Lower lobe of right lung (tissue), 2 donors: ENCODE results near the gene PTPRN2. TPM values are rescaled to one million over a fixed set of nuclear protein-coding genes. Genes with fewer than 3 reads are reported as not detected.

Experiments
- ATAC-seq, 2 donors: fragments of 200-7000 bp; cut with Tn5 transposase; one replicate each; pipeline ENCODE4 v1.9.1; 2020 to 2022; ENCODE audit warnings: mild to moderate bottlenecking in 2 of 2, moderate library complexity in 2 of 2
- DNase-seq: peaks from one replicate; pipeline ENCODE4 v3.0.0-alpha.2; 2020
- H3K27ac ChIP-seq: fragments of 200-600 bp; one replicate; pipeline ENCODE4 v1.8.0; 2022
- H3K27me3 ChIP-seq: fragments of 200-600 bp; one replicate; pipeline ENCODE4 v1.8.0; 2022; ENCODE audit warnings: low read depth
- H3K36me3 ChIP-seq: fragments of 200-600 bp; one replicate; pipeline ENCODE4 v1.8.0; 2022; ENCODE audit warnings: mild to moderate bottlenecking
- H3K4me1 ChIP-seq: fragments of 200-600 bp; one replicate; pipeline ENCODE4 v1.8.0; 2022
- H3K4me3 ChIP-seq: fragments of 200-600 bp; one replicate; pipeline ENCODE4 v1.8.0; 2022; ENCODE audit warnings: mild to moderate bottlenecking
- H3K9me3 ChIP-seq: fragments of 200-600 bp; one replicate; pipeline ENCODE4 v1.8.0; 2022
- CTCF ChIP-seq: fragments of 200-600 bp; IDR thresholded peaks from one replicate; pipeline ENCODE4 v1.8.0; 2022; ENCODE audit warnings: antibody characterized with exemption, mild to moderate bottlenecking
- intact Hi-C: fragments of 100-400 bp; cut with DNase I; formaldehyde crosslinking; loops from one replicate; pipeline ENCODE4 v1.11.0; 2022
- total RNA-seq: library from RNA; stranded (reverse); fragmentation: NEBNext Ultra II Directional; extraction: Animal tissue kit (Norgen Biotek cat#: 25700); gene quantifications from one replicate; pipeline ENCODE4 v1.2.1, GENCODE V29; 2021
- donor health status: DM: no; HTN: yes; CAD: no; lungs with severe emphysema.

Gene PTPRN2
- total RNA-seq, 1 donor from 2014 or later, result 6.8 TPM

GRCh38 chr7:157675427-157675927 is 912.1 kb downstream of the PTPRN2 start:
- Histone ChIP-seq H3K4me3 (no peak overlapping the region), H3K9me3 (no peaks in the 10 kb centered on the region), H3K27ac (no peak overlapping the region), H3K27me3 (peaks cover 45% of the 10 kb centered on the region), H3K4me1 (no peaks in the 10 kb centered on the region), H3K36me3 (no peaks in the 10 kb centered on the region)
- TF ChIP-seq CTCF, result no peak
- no peak for DNase-seq
- ATAC-seq, result no peak
- intact Hi-C loops, result no loop called here

DNA sequence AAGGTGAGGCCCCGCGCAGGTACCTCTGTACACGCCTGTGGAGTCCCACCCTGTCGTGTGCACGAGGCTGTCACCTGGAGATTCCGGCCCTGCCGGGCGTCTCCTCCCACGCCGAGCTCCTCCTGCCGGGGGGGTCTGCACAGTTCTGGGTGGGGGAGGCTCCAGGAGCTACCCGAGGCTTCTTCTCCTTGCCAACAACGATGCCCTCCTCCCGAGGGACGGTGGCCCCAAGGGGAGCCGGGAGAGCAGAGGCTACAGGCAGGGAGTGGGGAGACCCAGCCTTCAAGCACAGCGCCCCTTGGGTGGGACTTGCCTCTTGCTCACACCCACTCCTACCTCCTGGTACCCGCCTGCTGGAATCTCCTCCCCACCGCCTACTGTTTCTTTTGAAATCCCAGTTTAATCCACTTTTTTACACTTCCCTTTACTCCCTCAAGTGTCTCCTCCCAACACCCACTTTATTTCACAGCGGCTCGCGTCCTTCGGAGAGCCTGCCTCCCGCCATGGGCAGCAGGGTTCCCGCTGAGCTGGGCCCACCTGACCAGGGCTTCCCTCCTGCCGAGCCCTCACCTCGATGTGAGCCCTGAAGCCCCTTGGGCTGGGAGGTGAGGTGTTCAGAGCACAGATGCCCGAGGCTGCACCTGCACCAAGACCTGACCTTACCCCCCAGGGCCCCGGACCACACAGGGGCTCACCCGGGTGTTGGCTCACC is 912.8 kb downstream of the PTPRN2 start:
- no peaks in the 10 kb centered on the region for H3K36me3 ChIP-seq
- TF ChIP-seq CTCF, result no peak
- H3K4me3 ChIP-seq, result no peak overlapping the region
- H3K4me1 ChIP-seq, result no peaks in the 10 kb centered on the region
- no peak for ATAC-seq
- peaks cover 47% of the 10 kb centered on the region for H3K27me3 ChIP-seq
- DNase-seq, result no peak
- H3K27ac ChIP-seq, result no peak overlapping the region
- no peaks in the 10 kb centered on the region for H3K9me3 ChIP-seq
- intact Hi-C loops, result no loop called here

DNA sequence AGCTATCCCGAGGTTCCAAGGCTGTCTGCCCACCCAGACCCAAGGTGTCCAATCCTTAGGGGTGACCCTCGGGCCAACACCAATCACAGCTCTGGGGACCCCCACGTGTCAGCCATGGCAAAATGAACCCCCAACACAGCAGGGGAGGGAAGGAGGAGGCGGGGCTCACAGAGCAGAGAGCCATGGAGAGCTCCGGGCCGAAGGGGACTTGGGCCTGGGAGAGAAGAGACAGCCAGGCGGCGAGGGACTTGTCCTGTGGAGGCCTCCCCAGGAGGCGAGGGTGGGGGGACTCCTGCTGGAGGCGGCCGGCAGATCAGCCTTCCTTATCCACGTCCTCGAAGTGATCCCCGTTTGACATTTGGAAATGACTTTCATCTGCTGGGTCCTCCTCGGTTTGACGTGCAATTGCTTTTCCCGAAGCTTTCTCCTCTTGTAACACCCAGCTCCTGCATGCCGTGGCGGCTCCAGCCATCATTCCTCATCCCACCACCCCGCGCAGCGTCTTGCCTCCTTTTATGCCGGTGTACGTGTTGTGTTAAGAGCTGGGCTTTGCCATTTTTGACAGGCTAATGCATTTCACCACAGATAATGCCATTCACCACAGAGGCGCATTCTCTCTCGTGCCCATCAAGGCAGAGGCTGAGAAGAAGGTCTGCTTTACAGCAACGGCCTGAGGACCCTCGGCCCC is 913.5 kb downstream of the PTPRN2 start:
- H3K27ac ChIP-seq, result no peak overlapping the region
- no peak overlapping the region for H3K4me3 ChIP-seq
- no peaks in the 10 kb centered on the region for H3K36me3 ChIP-seq
- H3K27me3 ChIP-seq, result peaks cover 45% of the 10 kb centered on the region
- DNase-seq, result no peak
- no peaks in the 10 kb centered on the region for H3K4me1 ChIP-seq
- intact Hi-C loops, result no loop called here
- TF ChIP-seq CTCF, result no peak
- no peak for ATAC-seq
- no peaks in the 10 kb centered on the region for H3K9me3 ChIP-seq

GRCh38 chr7:157673573-157673972 is 914.0 kb downstream of the PTPRN2 start:
- ATAC-seq, result no peak
- no peak for DNase-seq
- H3K27ac ChIP-seq, result no peak overlapping the region
- no peak overlapping the region for H3K4me3 ChIP-seq
- no peaks in the 10 kb centered on the region for H3K9me3 ChIP-seq
- H3K4me1 ChIP-seq, result no peaks in the 10 kb centered on the region
- intact Hi-C loops, result no loop called here
- no peak for TF ChIP-seq CTCF
- H3K36me3 ChIP-seq, result no peaks in the 10 kb centered on the region
- peaks cover 40% of the 10 kb centered on the region for H3K27me3 ChIP-seq

DNA sequence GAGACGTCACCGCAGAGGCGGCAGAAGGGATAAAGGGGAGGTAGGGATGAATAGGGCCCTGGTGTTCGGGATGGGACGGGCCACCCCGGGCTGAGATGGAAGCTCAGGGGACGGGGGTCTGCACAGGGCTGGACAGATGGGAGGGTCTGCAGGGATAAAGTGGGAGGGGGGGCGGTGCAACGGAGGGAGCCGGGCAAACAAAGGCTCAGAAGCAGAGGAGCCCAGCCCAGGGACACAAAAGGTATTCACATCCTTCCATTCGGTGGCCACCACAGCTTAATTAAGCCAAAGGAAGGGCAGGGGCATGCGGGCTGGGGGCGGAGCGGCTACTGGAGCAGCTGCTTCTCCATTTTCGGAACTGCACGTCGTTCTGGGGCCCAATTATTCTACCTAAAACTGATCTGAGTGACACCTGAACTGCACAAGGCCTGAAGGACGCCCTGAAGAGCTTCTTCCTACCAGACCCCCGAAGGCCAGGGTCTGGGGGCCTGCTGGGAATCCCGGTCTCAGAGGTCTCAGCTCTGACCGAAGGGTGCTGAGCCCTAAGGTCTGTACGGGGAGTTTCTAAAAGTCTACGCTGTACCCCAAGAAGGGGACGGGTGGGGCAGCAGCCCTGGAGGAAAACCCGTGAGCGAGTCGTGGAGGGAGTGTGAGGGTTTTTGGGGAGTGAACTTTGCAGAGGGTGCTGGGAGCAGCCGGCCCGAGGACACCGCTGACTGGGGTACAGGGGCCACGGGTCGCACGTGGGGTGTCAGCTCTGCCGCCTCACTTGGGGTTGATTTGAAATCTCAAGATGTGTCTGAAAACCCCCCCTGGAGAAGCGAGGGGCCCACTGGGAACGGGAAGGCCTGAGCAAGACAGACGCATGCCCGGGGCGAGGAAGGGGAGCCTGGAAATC is 916.0 kb downstream of the PTPRN2 start:
- H3K27me3 ChIP-seq, result peaks cover 32% of the 10 kb centered on the region
- intact Hi-C loops, result no loop called here
- TF ChIP-seq CTCF, result no peak
- H3K9me3 ChIP-seq, result no peaks in the 10 kb centered on the region
- H3K4me3 ChIP-seq, result no peak overlapping the region
- no peaks in the 10 kb centered on the region for H3K4me1 ChIP-seq
- ATAC-seq, result no peak
- no peak for DNase-seq
- no peak overlapping the region for H3K27ac ChIP-seq
- no peaks in the 10 kb centered on the region for H3K36me3 ChIP-seq
